ENCODE measurements around the gene SYT9.

The SYT9 gene

DNA sequence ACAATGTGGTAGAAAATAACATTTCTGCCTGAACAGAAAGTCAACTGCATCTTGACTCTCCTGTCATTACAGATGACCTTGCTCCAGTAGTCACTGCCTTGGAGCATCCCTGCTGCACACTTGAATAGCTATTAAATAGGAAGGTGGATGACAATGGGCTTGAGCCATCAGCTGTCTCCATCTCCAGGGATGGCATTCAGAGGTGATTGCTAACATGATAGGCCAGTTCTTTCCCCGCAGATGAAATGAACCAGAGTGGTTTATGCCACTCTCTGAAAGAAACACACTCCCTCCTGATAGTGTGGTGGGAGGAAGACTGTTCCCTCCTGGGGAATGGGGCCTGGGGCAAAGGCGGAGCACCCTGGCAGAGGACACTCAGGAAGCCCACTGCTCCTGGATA lies 176.5 kb downstream of the SYT9 start:
- TF ChIP-seq, protein P1, sequence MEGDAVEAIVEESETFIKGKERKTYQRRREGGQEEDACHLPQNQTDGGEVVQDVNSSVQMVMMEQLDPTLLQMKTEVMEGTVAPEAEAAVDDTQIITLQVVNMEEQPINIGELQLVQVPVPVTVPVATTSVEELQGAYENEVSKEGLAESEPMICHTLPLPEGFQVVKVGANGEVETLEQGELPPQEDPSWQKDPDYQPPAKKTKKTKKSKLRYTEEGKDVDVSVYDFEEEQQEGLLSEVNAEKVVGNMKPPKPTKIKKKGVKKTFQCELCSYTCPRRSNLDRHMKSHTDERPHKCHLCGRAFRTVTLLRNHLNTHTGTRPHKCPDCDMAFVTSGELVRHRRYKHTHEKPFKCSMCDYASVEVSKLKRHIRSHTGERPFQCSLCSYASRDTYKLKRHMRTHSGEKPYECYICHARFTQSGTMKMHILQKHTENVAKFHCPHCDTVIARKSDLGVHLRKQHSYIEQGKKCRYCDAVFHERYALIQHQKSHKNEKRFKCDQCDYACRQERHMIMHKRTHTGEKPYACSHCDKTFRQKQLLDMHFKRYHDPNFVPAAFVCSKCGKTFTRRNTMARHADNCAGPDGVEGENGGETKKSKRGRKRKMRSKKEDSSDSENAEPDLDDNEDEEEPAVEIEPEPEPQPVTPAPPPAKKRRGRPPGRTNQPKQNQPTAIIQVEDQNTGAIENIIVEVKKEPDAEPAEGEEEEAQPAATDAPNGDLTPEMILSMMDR (IDR thresholded peaks at IDR 0.05; ENCODE audit: insufficient read depth, low read depth, low read length, missing control alignments): no peak
- no peak overlapping the region for H3K4me3 ChIP-seq (ENCODE audit: low read length)
- no peak for DNase-seq (ENCODE audit: low read depth)

DNA sequence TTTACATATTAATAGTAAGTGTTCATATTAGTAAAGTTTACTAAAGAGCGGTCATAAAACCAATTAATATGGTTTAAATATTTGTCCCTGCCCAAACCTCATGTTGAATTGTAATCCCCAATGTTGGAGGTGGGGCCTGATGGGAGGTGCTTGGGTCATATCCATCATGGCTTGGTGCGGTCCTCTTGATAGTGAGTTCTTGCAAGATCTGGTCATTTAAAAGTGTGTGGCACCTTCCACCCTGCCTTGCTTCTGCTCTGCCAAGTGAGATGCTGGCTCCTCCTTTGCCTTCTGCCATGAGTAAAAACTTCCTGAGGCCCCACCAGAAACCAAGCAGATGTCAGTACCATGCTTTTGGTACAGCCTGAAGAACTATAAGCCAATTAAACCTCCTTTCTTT lies 178.8 kb downstream of the SYT9 start:
- no peak for DNase-seq (ENCODE audit: low read depth)
- TF ChIP-seq, protein P1 (IDR thresholded peaks at IDR 0.05; ENCODE audit: insufficient read depth, low read depth, low read length, missing control alignments): no peak

DNA sequence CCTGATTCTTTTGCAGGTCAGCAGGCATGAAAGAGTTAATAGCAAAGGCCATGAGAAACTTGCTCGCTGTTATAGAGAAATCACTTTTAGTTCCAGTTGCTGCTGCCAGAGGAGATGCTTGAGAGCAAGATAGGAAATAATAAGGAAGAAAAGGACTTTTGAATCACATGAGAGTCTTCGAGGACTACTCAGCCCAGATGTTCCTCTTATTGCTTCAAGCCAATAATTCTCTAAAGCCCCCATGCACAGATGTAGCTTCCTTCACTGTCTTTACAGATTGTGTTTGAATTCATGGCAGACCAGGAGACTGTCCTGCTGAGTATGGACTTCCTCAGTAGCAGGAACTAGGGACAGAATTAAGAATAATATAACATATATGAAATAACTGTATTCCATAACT lies 183.5 kb downstream of the SYT9 start:
- no peak overlapping the region for H3K4me3 ChIP-seq (ENCODE audit: low read length)
- DNase-seq (ENCODE audit: low read depth): no peak
- TF ChIP-seq, protein P1 (IDR thresholded peaks at IDR 0.05; ENCODE audit: insufficient read depth, low read depth, low read length, missing control alignments): no peak

More for the DNA sequence above, 178.8 kb downstream of the SYT9 start:
- no peak overlapping the region for H3K4me3 ChIP-seq (ENCODE audit: low read length)

DNA sequence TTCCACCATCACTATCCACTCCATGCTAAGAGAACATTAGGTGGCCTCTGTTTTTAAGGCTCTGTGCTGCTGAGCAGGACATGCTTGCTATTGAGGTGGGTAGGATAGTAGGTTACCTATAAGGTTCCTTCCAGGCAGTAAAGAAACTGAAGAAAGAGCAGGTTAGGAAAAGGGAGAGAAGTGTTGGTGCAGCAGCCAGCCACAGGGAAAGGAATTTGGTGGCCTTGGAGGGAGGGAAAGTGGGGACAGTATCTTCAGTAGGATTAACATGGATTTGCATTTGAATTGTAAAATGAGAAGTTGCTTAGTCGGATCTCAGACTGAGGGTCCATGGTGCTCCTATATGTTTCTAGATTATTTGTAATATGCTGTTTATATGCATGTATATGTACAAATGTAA lies 184.4 kb downstream of the SYT9 start:
- TF ChIP-seq, protein P1 (IDR thresholded peaks at IDR 0.05; ENCODE audit: insufficient read depth, low read depth, low read length, missing control alignments): no peak
- H3K4me3 ChIP-seq (ENCODE audit: low read length): no peak overlapping the region
- DNase-seq (ENCODE audit: low read depth): no peak

DNA sequence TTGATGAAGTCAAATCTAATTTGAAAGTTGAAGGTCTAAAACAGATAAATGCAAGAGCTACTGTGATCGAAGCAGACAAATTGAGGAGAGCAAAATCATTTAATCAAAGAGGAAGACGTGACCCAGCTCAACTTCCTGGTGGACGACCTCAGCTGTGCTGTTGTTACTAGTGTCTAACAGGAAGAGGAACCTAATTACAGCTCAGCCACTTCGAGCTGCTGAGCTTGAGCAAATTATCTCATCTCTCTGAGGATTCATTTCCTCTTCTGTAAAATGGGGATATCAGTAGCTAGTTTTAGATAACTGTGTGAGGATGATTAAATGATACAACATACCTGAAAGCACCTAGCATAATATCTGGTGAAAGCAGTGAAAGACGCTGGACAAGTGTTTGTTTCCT lies 185.0 kb downstream of the SYT9 start:
- no peak for DNase-seq (ENCODE audit: low read depth)
- TF ChIP-seq, protein P1 (IDR thresholded peaks at IDR 0.05; ENCODE audit: insufficient read depth, low read depth, low read length, missing control alignments): no peak
- no peak overlapping the region for H3K4me3 ChIP-seq (ENCODE audit: low read length)

DNA sequence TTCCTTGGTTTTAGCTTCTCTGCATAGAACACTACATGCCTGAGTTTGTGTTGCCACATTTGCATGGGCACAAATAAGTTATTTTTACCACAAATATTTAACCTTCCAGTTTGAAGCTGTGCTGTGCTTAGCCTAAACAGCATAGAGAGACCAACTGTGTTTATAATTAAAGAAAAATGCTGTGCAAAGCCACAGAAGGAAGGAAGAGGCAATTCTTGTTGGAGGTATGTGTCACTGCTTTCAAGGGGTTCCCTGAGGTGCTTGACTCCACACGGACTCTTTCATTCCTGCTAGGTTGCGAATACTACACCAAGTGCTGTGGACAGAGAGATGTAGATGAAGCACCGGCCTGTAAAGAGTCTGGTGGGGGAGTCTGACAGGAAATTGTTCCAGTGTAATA lies 186.0 kb downstream of the SYT9 start:
- TF ChIP-seq, protein P1 (IDR thresholded peaks at IDR 0.05; ENCODE audit: insufficient read depth, low read depth, low read length, missing control alignments): no peak
- H3K4me3 ChIP-seq (ENCODE audit: low read length): no peak overlapping the region
- DNase-seq (ENCODE audit: low read depth): no peak

DNA sequence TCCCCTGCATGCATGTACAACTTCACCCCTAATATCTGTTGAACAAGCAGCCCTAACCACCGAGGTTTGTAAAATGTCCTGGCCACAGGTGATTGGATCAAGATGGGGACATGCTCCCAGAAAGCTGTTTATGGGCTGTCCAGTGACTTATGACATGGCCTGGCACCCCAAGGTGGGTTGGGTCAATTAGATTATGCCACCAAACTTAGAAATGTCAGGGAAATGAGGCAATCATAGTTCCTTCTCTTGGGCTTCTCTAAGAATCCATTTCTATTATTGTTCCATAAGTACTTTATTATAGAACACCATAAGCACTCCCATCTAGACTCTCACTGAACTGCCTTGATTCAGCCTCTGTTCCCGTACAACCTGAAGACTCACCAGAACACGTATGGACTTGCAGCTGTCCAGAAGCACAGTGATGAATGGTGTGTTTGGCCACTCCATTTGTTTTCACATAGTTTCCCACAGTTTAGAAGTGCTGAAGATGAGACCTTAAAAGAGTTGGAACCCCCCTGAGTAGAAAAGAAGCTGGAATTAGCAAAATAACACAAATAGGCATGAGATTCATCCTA lies 188.1 kb downstream of the SYT9 start:
- DNase-seq (ENCODE audit: low read depth): peak; percentile 88
- no peak overlapping the region for H3K4me3 ChIP-seq (ENCODE audit: low read length)
- TF ChIP-seq, protein P1 (IDR thresholded peaks at IDR 0.05; ENCODE audit: insufficient read depth, low read depth, low read length, missing control alignments): no peak

All from epithelial cell of esophagus (primary cell).